Astrocyte of the hippocampus (primary cell): ENCODE measurements around the gene DDX41.

Experiments used
- DNase-seq: peaks from one replicate; pipeline ENCODE4 v3.0.0; 2011; ENCODE audit warnings: low read depth, low spot score

Gene DDX41

GRCh38 chr5:177468685-177469628, 47.8 kb downstream of the DDX41 start:
- peak; percentile 81 for DNase-seq

- no peak for DNase-seq
Measured at GRCh38 chr5:177468329-177468684, 48.5 kb downstream of the DDX41 start.

GRCh38 chr5:177467436-177467835, 49.3 kb downstream of the DDX41 start:
- no peak for DNase-seq

- DNase-seq = no peak
Measured at GRCh38 chr5:177466861-177467260, 49.9 kb downstream of the DDX41 start.

GRCh38 chr5:177465044-177465443, 51.7 kb downstream of the DDX41 start:
- DNase-seq = no peak

- no peak for DNase-seq
Measured at GRCh38 chr5:177462021-177462670, 54.6 kb downstream of the DDX41 start.
